Parathyroid adenoma (tissue), 2 donors: ENCODE data around the gene TTLL8.
A peak's percentile ranks its signal among the peaks of the same experiment; 100 is the strongest.
"Not testable (repeated sequence)": the region's sequence is repeated elsewhere in the genome, so short reads cannot be mapped to it uniquely, and the experiment has no call there.

Experiments
- H2AFZ ChIP-seq: fragments of 300-600 bp; sonication (generic); one replicate; pipeline ENCODE4 v1.7.0; 2017; ENCODE audit warnings: antibody characterized with exemption, mild to moderate bottlenecking
- H3K27ac ChIP-seq: fragments of 300-600 bp; sonication (generic); one replicate; pipeline ENCODE4 v1.7.0; 2017
- H3K27me3 ChIP-seq: fragments of 300-600 bp; sonication (generic); one replicate; pipeline ENCODE4 v1.7.0; 2017; ENCODE audit warnings: low read length; ENCODE audit not compliant: control insufficient read depth, insufficient read depth
- H3K36me3 ChIP-seq: fragments of 300-600 bp; sonication (generic); one replicate; pipeline ENCODE4 v1.7.0; 2017; ENCODE audit warnings: low read length; ENCODE audit not compliant: control insufficient read depth, insufficient read depth
- H3K4me1 ChIP-seq: fragments of 300-600 bp; sonication (generic); one replicate; pipeline ENCODE4 v1.7.0; 2017; ENCODE audit warnings: control low read depth
- H3K4me2 ChIP-seq: fragments of 300-600 bp; sonication (generic); one replicate; pipeline ENCODE4 v1.7.0; 2017; ENCODE audit warnings: low read length
- H3K4me3 ChIP-seq: fragments of 300-600 bp; sonication (generic); one replicate; pipeline ENCODE4 v1.7.0; 2017; ENCODE audit warnings: low read depth, low read length
- H3K79me2 ChIP-seq: fragments of 300-600 bp; sonication (generic); one replicate; pipeline ENCODE4 v1.7.0; 2017; ENCODE audit warnings: control low read depth
- H3K9ac ChIP-seq: fragments of 300-600 bp; sonication (generic); one replicate; pipeline ENCODE4 v1.7.0; 2017; ENCODE audit warnings: mild to moderate bottlenecking
- H3K9me3 ChIP-seq: fragments of 300-600 bp; sonication (generic); one replicate; pipeline ENCODE4 v1.7.0; 2017; ENCODE audit warnings: low read length; ENCODE audit not compliant: control insufficient read depth
- CTCF ChIP-seq: fragments of 300-600 bp; sonication (generic); IDR thresholded peaks from one replicate; pipeline ENCODE4 v1.7.0; 2017; ENCODE audit warnings: antibody characterized with exemption, mild to moderate bottlenecking
- donor health status: primary hyperparathyroidism.

Gene TTLL8

GRCh38 chr22:49983148-49984042, 74.7 kb downstream of the TTLL8 start:
- Histone ChIP-seq H2AFZ (no peak overlapping the region), H3K4me2 (no peak overlapping the region), H3K4me3 (no peak overlapping the region), H3K27ac (no peak overlapping the region), H3K4me1 (no peaks in the 10 kb centered on the region), H3K9ac (no peak overlapping the region), H3K36me3 (no peaks in the 10 kb centered on the region), H3K79me2 (no peaks in the 10 kb centered on the region), H3K9me3 (no peaks in the 10 kb centered on the region), H3K27me3 (no peaks in the 10 kb centered on the region)
- no peak for TF ChIP-seq CTCF

- H3K4me2 ChIP-seq, H3K79me2 ChIP-seq, H2AFZ ChIP-seq, H3K36me3 ChIP-seq, H3K27me3 ChIP-seq, H3K27ac ChIP-seq, H3K4me3 ChIP-seq, H3K4me1 ChIP-seq, H3K9ac ChIP-seq, H3K9me3 ChIP-seq: not testable (repeated sequence)
These were observed 76.3 kb downstream of the TTLL8 start for GRCh38 chr22:49981799-49982198.

DNA sequence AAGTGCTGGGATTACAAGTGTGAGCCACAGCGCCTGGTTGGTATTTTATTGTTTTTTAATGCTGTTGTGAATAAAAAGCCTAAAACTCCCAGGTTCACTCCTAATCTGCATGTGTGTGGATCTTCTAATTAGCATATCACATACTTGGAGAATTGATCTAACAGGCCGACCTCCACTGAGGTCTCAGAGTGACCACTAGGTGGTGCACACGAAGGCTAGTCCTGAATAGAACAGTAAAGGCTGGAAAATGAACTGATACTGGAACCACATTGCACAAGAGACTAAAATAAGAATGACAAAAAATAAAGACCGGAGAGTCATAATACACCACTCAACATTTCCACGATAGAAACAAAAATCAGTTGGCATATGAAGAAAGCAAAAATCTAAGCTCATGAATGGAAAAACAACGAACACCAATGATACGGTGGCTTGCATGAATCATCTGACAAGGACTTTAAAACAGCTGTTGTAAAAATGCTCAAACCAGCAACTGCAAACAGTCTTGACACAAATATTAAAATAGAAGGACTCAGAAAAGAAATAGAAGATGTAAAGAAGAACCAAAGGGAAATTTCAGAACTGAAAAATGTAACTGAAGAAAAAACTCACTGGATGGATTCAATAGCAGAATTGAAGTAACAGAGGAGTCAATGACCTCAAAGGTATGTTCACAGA, 78.4 kb downstream of the TTLL8 start:
- no peak overlapping the region for H3K9ac ChIP-seq
- no peaks in the 10 kb centered on the region for H3K27me3 ChIP-seq
- H3K4me2 ChIP-seq: no peak overlapping the region
- H3K27ac ChIP-seq: no peak overlapping the region
- H3K4me3 ChIP-seq: no peak overlapping the region
- no peak overlapping the region for H2AFZ ChIP-seq
- H3K4me1 ChIP-seq: no peaks in the 10 kb centered on the region
- H3K36me3 ChIP-seq: no peaks in the 10 kb centered on the region
- peak; percentile 17 for TF ChIP-seq CTCF
- no peaks in the 10 kb centered on the region for H3K9me3 ChIP-seq
- H3K79me2 ChIP-seq: no peaks in the 10 kb centered on the region

GRCh38 chr22:49977578-49977977, 80.5 kb downstream of the TTLL8 start:
- no peak for TF ChIP-seq CTCF
- Histone ChIP-seq H3K27ac (no peak overlapping the region), H3K9ac (no peak overlapping the region), H2AFZ (no peak overlapping the region), H3K4me2 (no peak overlapping the region), H3K27me3 (no peaks in the 10 kb centered on the region), H3K4me3 (no peak overlapping the region), H3K9me3 (no peaks in the 10 kb centered on the region), H3K4me1 (no peaks in the 10 kb centered on the region), H3K36me3 (no peaks in the 10 kb centered on the region), H3K79me2 (no peaks in the 10 kb centered on the region)

DNA sequence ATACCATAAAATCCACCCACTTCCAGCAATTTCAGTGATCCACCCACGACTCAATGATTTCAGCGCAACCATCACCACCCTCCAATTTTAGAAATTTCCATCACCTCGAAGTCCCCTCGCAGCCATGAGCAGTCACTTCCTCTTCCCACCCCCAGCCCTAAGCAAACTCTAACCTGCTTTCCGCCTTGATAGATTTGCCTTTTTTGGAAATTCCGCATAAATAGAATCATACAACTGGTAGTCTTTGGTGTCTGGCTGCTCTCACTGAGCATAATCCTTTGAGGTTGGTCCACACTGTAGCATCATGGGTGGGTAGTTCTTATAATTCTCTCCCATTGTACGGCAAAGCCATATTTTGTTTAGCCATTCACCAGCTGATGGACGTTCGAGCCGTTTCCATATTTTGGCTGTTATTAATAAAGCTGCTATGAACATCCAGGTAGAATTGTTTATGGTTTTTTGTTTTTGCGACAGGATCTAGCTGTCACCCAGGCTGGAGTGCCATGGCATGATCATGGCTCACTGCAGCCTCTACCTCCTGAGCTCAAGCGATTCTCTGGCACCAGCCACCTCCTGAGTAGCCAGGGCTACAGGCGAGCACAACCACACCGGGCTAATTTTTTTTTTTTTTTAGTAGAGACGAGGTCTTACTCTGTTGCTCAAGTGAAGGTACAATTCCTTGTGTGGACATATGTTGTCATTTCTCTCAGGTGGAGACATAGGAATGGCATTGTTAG, 81.5 kb downstream of the TTLL8 start:
- H3K79me2 ChIP-seq: no peaks in the 10 kb centered on the region
- no peaks in the 10 kb centered on the region for H3K36me3 ChIP-seq
- no peak overlapping the region for H3K27ac ChIP-seq

More for the DNA sequence above, 81.5 kb downstream of the TTLL8 start:
- no peak overlapping the region for H3K4me3 ChIP-seq
- no peaks in the 10 kb centered on the region for H3K9me3 ChIP-seq
- H3K4me2 ChIP-seq: no peak overlapping the region
- H3K27me3 ChIP-seq: no peaks in the 10 kb centered on the region
- H3K4me1 ChIP-seq: no peaks in the 10 kb centered on the region
- TF ChIP-seq CTCF: no peak
- no peak overlapping the region for H2AFZ ChIP-seq
- H3K9ac ChIP-seq: no peak overlapping the region
